22Rv1 (cell line): ENCODE measurements around the gene SIPA1L3.
"Not testable (repeated sequence)": the region's sequence is repeated elsewhere in the genome, so short reads cannot be mapped to it uniquely, and the experiment has no call there.

Source experiments
- H3K27ac ChIP-seq: fragments of 450-650 bp; 2 replicates; pipeline ENCODE4 v1.5.1; 2017
- CTCF ChIP-seq: fragments of 450-650 bp; IDR thresholded peaks from 2 replicates; pipeline ENCODE4 v1.5.1; 2017; ENCODE audit warnings: mild to moderate bottlenecking
- ZFX ChIP-seq: fragments of 450-650 bp; IDR thresholded peaks from 2 replicates; pipeline ENCODE4 v1.6.1; 2017; ENCODE audit warnings: antibody characterized with exemption, borderline replicate concordance

The SIPA1L3 gene

GRCh38 chr19:37920591-37921450 is 13.8 kb downstream of the SIPA1L3 start:
- H3K27ac ChIP-seq = no peak overlapping the region
- TF ChIP-seq ZFX (no peak), CTCF (no peak)

GRCh38 chr19:37924573-37924972 is 17.6 kb downstream of the SIPA1L3 start:
- H3K27ac ChIP-seq = not testable (repeated sequence)

GRCh38 chr19:37925212-37925611 is 18.2 kb downstream of the SIPA1L3 start:
- H3K27ac ChIP-seq = no peak overlapping the region

GRCh38 chr19:37926255-37926654 is 19.2 kb downstream of the SIPA1L3 start:
- TF ChIP-seq ZFX (no peak), CTCF (no peak)
- H3K27ac ChIP-seq = no peak overlapping the region

More at GRCh38 chr19:37925212-37925611, 18.2 kb downstream of the SIPA1L3 start:
- TF ChIP-seq CTCF (no peak), ZFX (no peak)

- TF ChIP-seq ZFX = no peak
- no peak for TF ChIP-seq CTCF
- H3K27ac ChIP-seq = no peak overlapping the region
These were observed 19.7 kb downstream of the SIPA1L3 start for GRCh38 chr19:37926711-37927110.

GRCh38 chr19:37928527-37929286 is 21.7 kb downstream of the SIPA1L3 start:
- H3K27ac ChIP-seq = 0 out of 2 replicates have a peak overlapping the region, but pooled peaks have one; percentile 17
- TF ChIP-seq ZFX (no peak), CTCF (no peak)

GRCh38 chr19:37929355-37929923 is 22.4 kb downstream of the SIPA1L3 start:
- 0 out of 2 replicates have a peak overlapping the region, but pooled peaks have one; percentile 17 for H3K27ac ChIP-seq
- TF ChIP-seq CTCF (no peak), ZFX (no peak)
